ENCODE measurements around the gene DYNAP. TPM values are rescaled to one million over a fixed set of nuclear protein-coding genes. Genes with fewer than 3 reads are reported as not detected.
A peak's percentile ranks its signal among the peaks of the same experiment; 100 is the strongest.

Gene DYNAP
- total RNA-seq, 1 experiment from 2014 or later: not detected

- intact Hi-C loops (cut with micrococcal nuclease): loop anchor here (1.0 to 5.0 kb wide), 4 partner anchors 40 to 254 kb away; no protein-coding TSS in a partner anchor
- peak; percentile 69 for DNase-seq
- Histone ChIP-seq H3K4me3 (ENCODE audit: low read length) (no peak overlapping the region), H3K4me1 (ENCODE audit: insufficient read depth, low read length) (no peaks in the 10 kb centered on the region), H3K79me2 (ENCODE audit: low read length) (no peaks in the 10 kb centered on the region), H3K9me3 (ENCODE audit: low read length) (no peaks in the 10 kb centered on the region), H3K27me3 (ENCODE audit: low read length) (peaks cover 5% of the 10 kb centered on the region; the same call in 1 of the 2 replicates), H2AFZ (ENCODE audit: low read length) (no peak overlapping the region), H3K9me2 (replicated peaks; ENCODE audit: low read length) (no peaks in the 10 kb centered on the region), H3F3A (ENCODE audit: low read length, unreplicated experiment) (no peaks in the 10 kb centered on the region), H3K4me2 (ENCODE audit: low read length) (no peak overlapping the region), H3K36me3 (ENCODE audit: low read depth, low read length) (no peaks in the 10 kb centered on the region), H4K20me1 (ENCODE audit: low read length) (no peaks in the 10 kb centered on the region), H3K27ac (ENCODE audit: low read length) (no peak overlapping the region), H3K9ac (ENCODE audit: low read length) (no peak overlapping the region)
- ChIA-PET CTCF (no interaction called here), POLR2A (ENCODE audit: unreplicated experiment) (no interaction called here)
- no TSS peak for BruUV-seq (replicated peaks)
- no peak for TF ChIP-seq EZH2 (IDR thresholded peaks at IDR 0.05; ENCODE audit: low read length, unreplicated experiment)
- TF ChIP-seq CTCF (conservative IDR thresholded peaks at IDR 0.05; ENCODE audit: low read depth, low read length): peak; percentile 77
- peak; percentile 74 for ATAC-seq
Observed at GRCh38 chr18:54647176-54647575, 56.1 kb downstream of the DYNAP start.

Other genes with a start within 250 kb of the DYNAP start
- not detected in 2 replicates for gene STARD6, start 233.4 kb upstream of the DYNAP start, total RNA-seq (2014; rRNA removed)
- 5.1 and 10.5 TPM in 2 replicates for gene C18orf54, start 233.3 kb upstream of the DYNAP start, total RNA-seq (2014; rRNA removed)
- 10.3 and 13.2 TPM in 2 replicates for gene RAB27B, start 237.2 kb downstream of the DYNAP start, total RNA-seq (2014; rRNA removed)

Measured in PC-3 (cell line).